IMR-90 (cell line): ENCODE data around the gene ST3GAL4. TPM values are rescaled to one million over a fixed set of nuclear protein-coding genes. Genes with fewer than 3 reads are reported as not detected.

Experiments
- ATAC-seq: fragments of 200-7000 bp; cut with Tn5 transposase; 2 replicates; pipeline ENCODE4 v1.9.1; 2020; ENCODE audit warnings: low read depth, mild to moderate bottlenecking, moderate library complexity
- BruUV-seq: library from RNA; stranded (reverse); fragments of 400-500 nt; replicated peaks from 2 replicates; lab custom pipeline; 2021; lab: Mats Ljungman, UMichigan
- CTCF ChIA-PET: fragments of 300-600 bp; formaldehyde crosslinking; extraction: SDS; loops from one replicate; lab custom pipeline; 2021; ENCODE audit warnings: antibody characterized with exemption; lab: Yijun Ruan, JAX
- POLR2A ChIA-PET: fragments of 300-600 bp; sonication (Branson Sonifier 250); formaldehyde crosslinking; loops from one replicate; lab custom pipeline; 2022; ENCODE audit warnings: antibody characterized with exemption; ENCODE audit not compliant: unreplicated experiment; lab: Charles Lee
- DNase-seq: peaks from one replicate; pipeline ENCODE4 v3.0.0; 2013
- H2AFZ ChIP-seq: replicated peaks from 2 replicates; pipeline ENCODE3; 2013; ENCODE audit warnings: low read length, mild to moderate bottlenecking; ENCODE audit not compliant: poor library complexity
- H2AK5ac ChIP-seq: 2 replicates; pipeline ENCODE4 v1.6.1; 2013; ENCODE audit warnings: low read depth, low read length, inconsistent platforms
- H2AK9ac ChIP-seq: replicated peaks from 2 replicates; pipeline ENCODE3; 2013; ENCODE audit warnings: mild to moderate bottlenecking, low read depth, low read length, moderate library complexity; ENCODE audit not compliant: poor library complexity
- H2BK120ac ChIP-seq: 2 replicates; pipeline ENCODE4 v1.6.1; 2013; ENCODE audit warnings: low read depth, low read length, inconsistent platforms
- H2BK15ac ChIP-seq: 3 replicates; pipeline ENCODE4 v1.6.1; 2013; ENCODE audit warnings: low read depth, low read length, inconsistent platforms
- H2BK20ac ChIP-seq: 2 replicates; pipeline ENCODE4 v1.6.1; 2013; ENCODE audit warnings: low read depth, mild to moderate bottlenecking, inconsistent platforms, low read length, moderate library complexity
- H2BK5ac ChIP-seq: 2 replicates; pipeline ENCODE4 v1.6.1; 2013; ENCODE audit warnings: mild to moderate bottlenecking, low read depth, low read length, inconsistent platforms; ENCODE audit not compliant: poor library complexity, severe bottlenecking
- H3K14ac ChIP-seq: replicated peaks from 2 replicates; pipeline ENCODE4 v1.6.1; 2013; ENCODE audit warnings: low read depth, low read length, inconsistent platforms
- H3K18ac ChIP-seq: 2 replicates; pipeline ENCODE4 v1.6.1; 2013; ENCODE audit warnings: low read depth, low read length, control low read depth
- H3K23ac ChIP-seq: 2 replicates; pipeline ENCODE4 v1.6.1; 2013; ENCODE audit warnings: low read depth, low read length, inconsistent platforms
- H3K27ac ChIP-seq: 2 replicates; pipeline ENCODE4 v1.5.1; 2013; ENCODE audit warnings: mild to moderate bottlenecking, control low read depth, low read length; ENCODE audit not compliant: insufficient read depth
- H3K27me3 ChIP-seq: 2 replicates; pipeline ENCODE4 v1.6.1; 2013; ENCODE audit warnings: low read length; ENCODE audit not compliant: control insufficient read depth, insufficient read depth
- H3K36me3 ChIP-seq: 2 replicates; pipeline ENCODE4 v1.6.1; 2013; ENCODE audit warnings: low read length, mixed read lengths; ENCODE audit not compliant: control insufficient read depth, insufficient read depth
- H3K4ac ChIP-seq: 2 replicates; pipeline ENCODE4 v1.6.1; 2013; ENCODE audit warnings: low read depth, low read length, inconsistent platforms
- H3K4me1 ChIP-seq: 2 replicates; pipeline ENCODE4 v1.6.1; 2013; ENCODE audit warnings: low read length, mixed read lengths; ENCODE audit not compliant: control insufficient read depth, insufficient read depth
- H3K4me2 ChIP-seq: 2 replicates; pipeline ENCODE4 v1.6.1; 2013; ENCODE audit warnings: low read depth, mild to moderate bottlenecking, control low read depth, low read length, moderate library complexity
- H3K4me3 ChIP-seq: 2 replicates; pipeline ENCODE4 v1.5.1; 2013; ENCODE audit warnings: low read depth, mild to moderate bottlenecking, control low read depth, low read length, moderate library complexity; ENCODE audit not compliant: insufficient read depth
- H3K56ac ChIP-seq: 2 replicates; pipeline ENCODE4 v1.6.1; 2013; ENCODE audit warnings: low read length, inconsistent platforms; ENCODE audit not compliant: insufficient read depth; ENCODE audit errors: extremely low read depth
- H3K79me1 ChIP-seq, 2 experiments: 2 replicates each; pipeline ENCODE4 v1.6.1; 2013; ENCODE audit warnings: low read length in 2 of 2, inconsistent platforms in 1 of 2, low read depth in 1 of 2
- H3K9ac ChIP-seq: 2 replicates; pipeline ENCODE4 v1.6.1; 2013; ENCODE audit warnings: low read depth, low read length, control low read depth
- H3K9me1 ChIP-seq: 2 replicates; pipeline ENCODE4 v1.6.1; 2013; ENCODE audit warnings: low read length, inconsistent platforms; ENCODE audit not compliant: insufficient read depth
- H3K9me3 ChIP-seq: 2 replicates; pipeline ENCODE4 v1.6.1; 2013; ENCODE audit warnings: low read length; ENCODE audit not compliant: control insufficient read depth, insufficient read depth
- H4K20me1 ChIP-seq: 2 replicates; pipeline ENCODE4 v1.6.1; 2013; ENCODE audit warnings: low read length, inconsistent platforms; ENCODE audit not compliant: insufficient read depth
- H4K5ac ChIP-seq: 2 replicates; pipeline ENCODE4 v1.6.1; 2013; ENCODE audit warnings: mild to moderate bottlenecking, low read depth, low read length, control low read depth
- H4K8ac ChIP-seq, 2 experiments: 2 replicates each; pipeline ENCODE4 v1.6.1; 2013; ENCODE audit warnings: low read depth in 2 of 2, low read length in 2 of 2, control low read depth in 1 of 2, inconsistent platforms in 1 of 2
- H4K91ac ChIP-seq: 2 replicates; pipeline ENCODE4 v1.6.1; 2013; ENCODE audit warnings: low read depth, low read length, inconsistent platforms; ENCODE audit not compliant: insufficient read depth
- CEBPB ChIP-seq: IDR thresholded peaks from 2 replicates; pipeline ENCODE4 v1.6.1; 2012; ENCODE audit warnings: low read depth, low read length, improper control_type of control experiment
- MAFK ChIP-seq: IDR thresholded peaks from 2 replicates; pipeline ENCODE4 v1.6.1; 2012; ENCODE audit warnings: low read depth, low read length, improper control_type of control experiment
- MXI1 ChIP-seq: IDR thresholded peaks from 2 replicates; pipeline ENCODE4 v1.6.1; 2012; ENCODE audit warnings: low read depth, mild to moderate bottlenecking, low read length, moderate library complexity, borderline replicate concordance
- POLR2A ChIP-seq: IDR thresholded peaks from 2 replicates; pipeline ENCODE4 v1.6.1; 2012; ENCODE audit warnings: mild to moderate bottlenecking, low read depth, low read length
- RAD21 ChIP-seq: IDR thresholded peaks from 2 replicates; pipeline ENCODE4 v1.6.1; 2012; ENCODE audit warnings: low read length, improper control_type of control experiment
- SMC3 ChIP-seq: fragments of 150-350 bp; IDR thresholded peaks from 2 replicates; pipeline ENCODE4 v1.6.1; 2016; ENCODE audit warnings: low read depth, mild to moderate bottlenecking, antibody characterized with exemption, low read length, moderate library complexity
- WGBS, 2 experiments: methylation state at CpG; one replicate each; pipeline versions ENCODE4 v1.1.5 to v1.1.7; 2013; ENCODE audit warnings: missing lambda C conversion rate in 2 of 2; ENCODE audit not compliant: insufficient read length in 1 of 2; ENCODE audit errors: extremely low coverage in 2 of 2; 5-methylcytosine and 5-hydroxymethylcytosine counted together
- dilution Hi-C: fragments of 300-500 bp; cut with HindIII; formaldehyde crosslinking; loops from one replicate; pipeline ENCODE4 v1.14.3; 2018; ENCODE audit warnings: low sequenced_read_pairs; ENCODE audit not compliant: unreplicated experiment
- in situ Hi-C: fragments of 300-500 bp; cut with MboI; formaldehyde crosslinking; loops from 3 replicates; pipeline ENCODE4 v1.14.3; 2019; ENCODE audit warnings: low sequenced_read_pairs, inconsistent platforms, mixed read lengths
- intact Hi-C: fragments of 100-400 bp; cut with micrococcal nuclease; formaldehyde crosslinking; loops from 2 replicates; pipeline ENCODE4 v1.10.0; 2022
- polyA plus RNA-seq, 3 experiments: library from polyadenylated mRNA; depleted of rRNA; stranded (reverse); fragments of >200 nt; gene quantifications; 2 replicates each; pipeline ENCODE4 v1.2.3, GENCODE V29; 2012; ENCODE audit warnings: low replicate concordance in 1 of 3
- total RNA-seq: library from RNA; depleted of rRNA; stranded (reverse); fragments of >200 nt; gene quantifications from 2 replicates; pipeline ENCODE4 v1.2.3, GENCODE V29; 2012
- TF ChIP-seq, protein P1 (sequence below): fragments of 150-350 bp; IDR thresholded peaks from 2 replicates; pipeline ENCODE4 v1.6.1; 2016; ENCODE audit warnings: low read depth, mild to moderate bottlenecking, low read length, moderate library complexity, borderline replicate concordance

The ST3GAL4 gene
- total and polyA plus RNA-seq, 2 of the 4 experiments (the other 2 are of a cell fraction), result 17.0 to 19.7 TPM

DNA sequence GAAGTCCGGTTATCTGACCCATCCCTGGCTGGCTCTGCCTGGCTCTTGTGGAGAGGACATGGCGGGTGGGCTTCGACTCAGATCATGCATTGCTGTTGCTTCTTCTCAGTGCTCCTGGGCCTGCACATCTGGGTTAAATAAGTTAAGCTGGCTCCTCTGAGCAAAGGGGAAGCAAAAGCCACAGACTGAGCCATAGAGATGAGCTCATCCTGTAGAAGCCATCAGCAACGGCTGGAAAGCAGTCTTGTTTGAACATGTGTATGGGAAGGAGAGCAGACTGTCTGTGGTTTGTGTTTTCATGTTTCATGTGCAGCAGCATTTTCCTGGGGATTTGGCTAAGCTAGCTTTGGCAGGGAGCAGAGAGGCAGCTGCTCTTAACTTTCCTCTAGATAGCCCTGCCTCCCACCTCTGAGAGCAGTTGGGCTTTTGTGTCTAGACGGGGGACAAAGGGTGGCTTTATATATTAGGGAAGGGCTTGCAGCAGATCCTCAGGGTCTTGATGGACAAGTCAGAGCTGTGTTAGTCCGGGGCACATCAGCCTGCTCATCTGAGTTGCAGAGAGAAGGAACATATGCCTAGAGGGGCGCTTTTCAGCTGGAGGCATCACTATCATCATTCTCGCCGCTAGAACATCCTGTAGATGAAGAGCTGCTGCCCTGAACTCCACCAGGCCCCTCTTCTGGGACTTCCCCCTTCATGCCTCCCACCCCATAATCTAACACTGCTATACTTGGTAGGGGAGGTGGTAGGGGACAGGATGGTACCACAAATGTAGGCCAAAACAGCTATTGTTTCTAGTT lies 36.7 kb upstream of the ST3GAL4 start:
- H3K79me1 ChIP-seq, result peaks cover 4 to 18% of the 10 kb centered on the region in 2 experiments; a peak in 3 of 4 replicates
- H4K8ac ChIP-seq, result peak overlapping the region; percentile 71 to 86; a peak in 3 of 4 replicates
- peak; percentile 25 for TF ChIP-seq RAD21
- peak; percentile 15; the same call in 1 of the 2 replicates for TF ChIP-seq SMC3
- no peak for TF ChIP-seq POLR2A
- TF ChIP-seq, protein P1, sequence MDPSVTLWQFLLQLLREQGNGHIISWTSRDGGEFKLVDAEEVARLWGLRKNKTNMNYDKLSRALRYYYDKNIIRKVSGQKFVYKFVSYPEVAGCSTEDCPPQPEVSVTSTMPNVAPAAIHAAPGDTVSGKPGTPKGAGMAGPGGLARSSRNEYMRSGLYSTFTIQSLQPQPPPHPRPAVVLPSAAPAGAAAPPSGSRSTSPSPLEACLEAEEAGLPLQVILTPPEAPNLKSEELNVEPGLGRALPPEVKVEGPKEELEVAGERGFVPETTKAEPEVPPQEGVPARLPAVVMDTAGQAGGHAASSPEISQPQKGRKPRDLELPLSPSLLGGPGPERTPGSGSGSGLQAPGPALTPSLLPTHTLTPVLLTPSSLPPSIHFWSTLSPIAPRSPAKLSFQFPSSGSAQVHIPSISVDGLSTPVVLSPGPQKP, result no peak
- TF ChIP-seq CEBPB, result 0 out of 2 replicates have a peak, but pooled peaks have one; percentile 17
- peak; percentile 89 for TF ChIP-seq MXI1
- TF ChIP-seq MAFK, result peak; percentile 23; the same call in 1 of the 2 replicates
- H3K4ac ChIP-seq, result peak overlapping the region; percentile 85
- no TSS peak for BruUV-seq
- ChIA-PET POLR2A (interaction anchor here (0.8 to 1.2 kb wide), 2 partner anchors 13 to 115 kb away, joined by 3 to 4 read pairs; no protein-coding TSS in a partner anchor), CTCF (interaction anchor here (1.1 to 1.4 kb wide), 3 partner anchors 8 to 162 kb away, joined by 3 to 4 read pairs (median 4); no protein-coding TSS in a partner anchor)
- H3K9me1 ChIP-seq, result peaks cover 18% of the 10 kb centered on the region
- peaks cover 18% of the 10 kb centered on the region for H3K4me1 ChIP-seq
- H3K18ac ChIP-seq, result peak overlapping the region; percentile 77
- intact Hi-C loops (loop anchor here (1.0 to 10.0 kb wide), 5 partner anchors 14 to 1176 kb away; partner anchors contain the start of gene DCPS), dilution Hi-C loops (no loop called here), in situ Hi-C loops (loop anchor here (10.0 to 25.0 kb wide), 3 partner anchors 96 to 1019 kb away; no protein-coding TSS in a partner anchor)
- peak overlapping the region; percentile 58 for H4K5ac ChIP-seq
- H2BK20ac ChIP-seq, result peak overlapping the region; percentile 71
- H2AK5ac ChIP-seq, result peak overlapping the region; percentile 91
- no peaks in the 10 kb centered on the region for H3K27me3 ChIP-seq
- H3K4me3 ChIP-seq, result no peak overlapping the region
- DNase-seq, result peak; percentile 97
- no peaks in the 10 kb centered on the region for H4K20me1 ChIP-seq
- peak overlapping the region; percentile 98 for H2AK9ac ChIP-seq
- H3K27ac ChIP-seq, result peak overlapping the region; percentile 92
- H3K56ac ChIP-seq, result peak overlapping the region; percentile 92; the same call in 1 of the 2 replicates
- H3K14ac ChIP-seq, result peak overlapping the region; percentile 61
- peak overlapping the region; percentile 85 for H3K4me2 ChIP-seq
- peak overlapping the region; percentile 96 for H4K91ac ChIP-seq
- peak overlapping the region; percentile 78 for H3K23ac ChIP-seq
- H3K36me3 ChIP-seq, result no peaks in the 10 kb centered on the region
- H3K9ac ChIP-seq, result peak overlapping the region; percentile 78
- ATAC-seq, result peak; percentile 86
- 0% methylated on average over 1 of the region's 9 CpGs; no CpG with 5 or more reads in 1 of the 2 experiments for WGBS, 2 experiments
- H3K9me3 ChIP-seq, result no peaks in the 10 kb centered on the region
- peak overlapping the region; percentile 91 for H2AFZ ChIP-seq
- H2BK5ac ChIP-seq, result peak overlapping the region; percentile 93
- peak overlapping the region; percentile 78 for H2BK120ac ChIP-seq
- peak overlapping the region; percentile 96; the same call in 2 of the 3 replicates for H2BK15ac ChIP-seq
